HG02943 (cell line): ENCODE results near the gene FAM168B.

Experiments
- ATAC-seq: cut with Tn5 transposase; IDR thresholded peaks from one replicate; pipeline ENCODE4 v1.9.1; 2021; ENCODE audit warnings: mild to moderate bottlenecking, low read depth, moderate library complexity; ENCODE audit not compliant: unreplicated experiment

The FAM168B gene

DNA sequence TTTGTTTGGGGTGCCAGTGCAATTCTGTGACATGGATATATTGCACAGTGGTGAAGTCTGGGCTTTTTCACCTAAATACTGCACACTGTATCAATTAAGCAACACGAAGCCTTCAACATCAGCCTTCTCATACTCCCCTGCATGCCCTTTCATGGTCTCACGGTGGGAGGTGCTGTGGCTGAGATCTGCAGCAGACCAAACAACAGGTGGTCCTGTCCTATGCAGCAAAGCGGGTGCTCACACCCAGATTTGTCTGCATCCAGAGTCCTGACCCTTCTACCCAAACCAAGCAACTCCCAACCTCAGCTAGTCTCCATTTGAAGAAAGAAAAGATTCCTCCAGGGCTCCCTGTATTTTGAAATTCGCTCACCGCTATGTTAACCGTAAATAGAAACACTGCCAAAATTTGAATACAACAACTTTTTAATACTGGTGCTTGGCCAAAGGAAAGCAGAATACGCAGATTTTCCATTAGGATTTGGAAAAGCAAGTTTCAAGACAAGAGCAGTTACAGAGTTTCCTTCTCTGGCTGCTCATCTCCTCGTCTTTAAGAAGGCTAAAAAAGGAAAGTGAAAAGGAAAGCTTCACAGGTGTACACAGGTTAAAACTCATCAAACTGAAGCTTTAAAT lies 34.9 kb downstream of the FAM168B start:
- no peak for ATAC-seq

DNA sequence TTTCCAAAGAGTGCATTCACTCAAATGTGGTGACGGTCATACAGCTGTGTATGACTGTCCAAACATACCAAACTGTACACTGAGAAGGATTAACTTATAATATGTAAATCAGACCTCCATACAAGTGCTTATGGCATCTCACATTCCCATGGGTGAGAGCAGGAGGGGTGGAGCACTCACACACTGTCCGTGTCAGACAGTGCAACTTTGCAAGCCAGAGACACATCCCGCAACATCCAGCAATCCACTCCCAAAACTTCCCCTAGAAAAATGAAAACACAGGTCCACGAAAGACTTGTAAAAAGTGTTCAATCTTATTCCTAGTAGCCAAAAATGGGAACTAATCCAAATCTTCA lies 36.4 kb downstream of the FAM168B start:
- ATAC-seq, result no peak

DNA sequence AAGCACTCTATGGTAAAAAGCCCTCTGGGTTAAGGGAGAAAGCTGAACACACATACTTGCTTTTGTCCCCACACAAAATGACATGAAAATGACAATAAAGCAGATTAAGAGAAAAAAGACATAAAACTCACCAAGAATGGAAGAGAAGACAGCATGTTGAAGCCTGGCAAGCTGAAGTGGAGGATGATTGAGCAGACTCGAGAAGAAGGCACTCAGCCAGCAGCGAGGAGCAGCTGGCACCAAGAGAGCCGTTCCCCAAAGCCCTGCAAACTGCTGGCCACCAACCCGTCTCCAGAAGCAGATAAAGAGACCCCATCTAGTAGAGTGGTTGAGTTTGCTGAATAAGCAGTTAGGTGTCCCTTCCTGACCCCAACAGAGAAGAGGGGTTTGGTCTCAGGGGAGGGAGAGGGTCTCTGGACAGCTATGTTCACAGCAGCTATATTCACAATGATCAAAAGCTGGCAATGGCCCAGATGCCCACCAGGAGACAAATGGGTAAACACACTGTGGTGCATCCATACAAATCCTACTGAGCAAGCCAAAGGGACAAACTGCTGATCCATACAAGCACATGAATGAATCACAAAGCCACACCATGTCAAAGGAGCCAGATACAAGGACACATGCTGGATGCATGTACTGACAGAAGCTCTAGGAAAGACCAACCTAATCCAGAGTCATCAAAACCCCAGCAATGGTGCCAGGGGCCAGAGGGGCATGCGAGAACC lies 36.9 kb downstream of the FAM168B start:
- no peak for ATAC-seq

DNA sequence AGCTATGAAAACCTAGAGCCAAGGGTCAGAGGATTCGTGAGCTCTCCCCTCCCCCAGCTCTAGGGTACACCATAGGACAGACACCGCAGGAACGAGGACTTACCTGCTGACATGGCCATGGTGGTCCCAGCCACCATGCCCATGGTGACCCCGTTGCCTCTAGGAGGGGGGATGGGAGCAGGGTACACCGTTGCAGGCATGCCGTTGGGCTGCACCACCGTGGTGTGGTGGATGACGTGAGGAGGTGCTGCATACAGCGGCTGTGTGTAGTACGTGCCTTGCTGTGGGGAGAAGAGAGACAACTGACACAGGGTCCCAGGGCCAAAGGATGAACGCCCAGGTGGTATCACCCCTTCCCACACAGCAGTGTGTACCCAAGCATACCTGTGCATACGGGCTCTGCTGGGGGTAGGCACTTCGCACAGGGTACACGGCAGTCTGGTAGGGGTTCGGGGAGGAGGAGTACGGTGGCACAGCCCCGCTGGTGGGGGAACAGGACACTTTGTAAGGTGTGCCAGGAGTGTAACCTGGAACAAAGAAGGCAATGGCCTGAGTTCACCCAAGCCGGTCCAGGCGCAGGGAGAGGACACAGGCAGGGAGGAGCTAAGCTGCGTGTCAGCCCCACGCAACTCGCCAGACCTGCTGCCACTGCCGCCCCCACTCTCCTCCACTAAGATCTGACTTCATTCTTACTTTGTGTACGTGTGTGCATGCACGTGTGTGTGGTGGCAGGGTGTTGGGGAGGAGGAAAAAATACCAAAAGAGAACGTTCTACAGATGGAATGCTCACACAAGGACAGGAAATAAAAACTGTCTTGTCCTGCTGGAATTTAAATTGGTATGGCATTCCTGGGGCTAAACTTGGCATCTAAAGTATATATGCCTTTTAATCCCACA lies 37.8 kb downstream of the FAM168B start:
- ATAC-seq, result no peak

DNA sequence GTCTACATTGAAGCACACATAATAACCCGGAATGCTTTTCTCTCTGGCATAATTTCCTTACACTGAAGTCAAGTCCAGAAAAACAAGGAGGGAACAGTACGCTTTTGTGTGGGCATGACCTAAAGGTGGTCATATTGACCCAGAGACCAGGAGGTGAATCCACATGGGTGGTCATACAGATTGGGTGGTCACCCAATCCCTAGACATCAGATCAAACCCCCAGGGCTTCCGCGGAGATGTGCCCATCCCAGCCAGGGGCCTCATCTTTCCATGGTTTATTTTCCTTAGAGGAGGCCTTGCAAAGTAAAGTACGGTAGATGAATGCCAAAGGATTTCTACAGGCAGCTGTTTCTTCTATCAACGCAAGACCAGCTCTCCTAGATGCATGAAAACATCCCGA lies 38.8 kb downstream of the FAM168B start:
- no peak for ATAC-seq

DNA sequence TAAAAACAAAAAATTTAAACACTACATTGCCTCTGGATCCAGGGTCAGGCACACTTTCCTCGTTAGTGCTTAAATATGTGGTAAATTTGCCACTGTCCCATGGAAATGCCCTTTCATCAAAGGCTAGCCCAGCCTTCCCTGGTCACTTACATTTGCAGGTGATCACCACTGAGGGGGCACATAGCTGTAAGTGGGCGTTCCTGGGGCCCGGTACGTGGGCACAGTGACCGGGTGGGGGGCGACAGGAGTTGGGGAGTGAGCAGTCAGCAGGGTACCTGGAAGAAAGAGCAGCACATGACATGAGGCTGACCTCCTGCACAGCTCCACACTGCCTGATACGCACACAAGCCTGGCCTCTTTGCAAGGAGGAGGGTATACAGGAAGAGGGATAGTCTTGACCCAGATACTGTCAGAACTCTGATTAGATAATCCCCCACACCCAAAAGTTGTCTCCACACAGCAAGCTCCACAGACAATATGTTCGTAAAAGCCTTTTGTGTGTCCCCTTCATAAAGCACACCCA lies 40.5 kb downstream of the FAM168B start:
- ATAC-seq, result no peak

DNA sequence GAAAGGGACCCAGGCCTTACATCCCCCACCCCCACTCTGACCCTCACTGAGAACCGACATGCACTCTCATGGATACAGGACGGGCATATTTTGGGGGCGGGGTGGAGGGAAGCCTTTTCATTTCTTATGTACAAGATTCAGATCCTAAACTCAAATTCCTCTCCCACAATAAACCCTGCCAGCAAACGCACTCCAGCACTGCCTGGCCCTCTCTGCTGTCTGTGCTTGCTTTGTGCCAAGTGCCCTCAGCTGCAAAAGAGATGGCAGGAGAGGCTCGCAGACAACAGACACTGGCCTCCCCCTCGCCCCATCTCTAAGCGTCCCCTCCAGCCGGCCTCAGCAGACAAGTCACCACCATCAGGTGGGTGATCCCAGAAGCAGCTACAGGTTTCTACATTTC lies 42.4 kb downstream of the FAM168B start:
- ATAC-seq, result no peak

DNA sequence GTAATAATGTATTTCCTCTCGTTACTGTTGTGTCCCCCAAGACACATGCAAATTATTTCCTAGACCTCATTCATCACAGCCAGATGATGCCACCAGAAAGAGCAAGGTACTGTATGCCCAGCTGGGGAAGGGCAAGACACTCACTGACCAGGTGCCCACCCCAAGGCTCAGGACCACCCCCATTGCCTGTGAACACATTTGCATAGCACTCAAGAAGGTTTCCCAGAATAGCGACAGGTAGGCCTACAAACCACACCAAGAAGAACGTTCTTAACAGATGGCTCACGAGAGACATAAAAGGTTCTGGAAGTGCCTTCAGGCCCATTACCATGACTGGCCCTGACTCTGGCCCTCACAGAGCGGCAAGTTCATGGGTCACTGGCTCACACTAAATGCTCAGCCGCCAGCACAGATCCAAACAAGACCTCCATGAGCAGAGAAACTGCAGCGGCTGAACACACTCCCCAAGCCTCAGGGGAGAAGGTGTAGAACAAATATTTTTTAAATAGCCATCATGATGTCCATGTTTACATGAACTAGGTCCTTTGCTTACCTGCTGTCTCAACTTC lies 44.0 kb downstream of the FAM168B start:
- no peak for ATAC-seq

DNA sequence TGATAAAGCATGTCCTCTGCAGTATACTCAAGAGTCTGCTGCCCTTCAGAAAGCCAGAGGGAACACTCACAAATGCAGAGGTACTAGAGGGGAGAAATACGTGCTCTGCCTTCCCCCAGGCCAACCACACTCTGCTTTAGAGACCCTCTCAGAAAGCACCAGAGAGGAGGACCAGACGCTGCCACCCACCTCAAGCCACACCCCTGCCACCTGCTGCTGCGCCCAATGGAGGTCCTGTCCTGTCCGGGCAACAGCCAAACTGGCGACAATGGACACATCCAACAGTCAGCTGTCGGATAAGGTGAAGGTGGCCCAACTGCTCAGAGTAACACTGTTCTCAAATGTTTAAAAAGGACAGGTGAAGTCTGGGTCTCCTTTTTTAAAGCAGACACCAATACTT lies 44.6 kb downstream of the FAM168B start:
- no peak for ATAC-seq

DNA sequence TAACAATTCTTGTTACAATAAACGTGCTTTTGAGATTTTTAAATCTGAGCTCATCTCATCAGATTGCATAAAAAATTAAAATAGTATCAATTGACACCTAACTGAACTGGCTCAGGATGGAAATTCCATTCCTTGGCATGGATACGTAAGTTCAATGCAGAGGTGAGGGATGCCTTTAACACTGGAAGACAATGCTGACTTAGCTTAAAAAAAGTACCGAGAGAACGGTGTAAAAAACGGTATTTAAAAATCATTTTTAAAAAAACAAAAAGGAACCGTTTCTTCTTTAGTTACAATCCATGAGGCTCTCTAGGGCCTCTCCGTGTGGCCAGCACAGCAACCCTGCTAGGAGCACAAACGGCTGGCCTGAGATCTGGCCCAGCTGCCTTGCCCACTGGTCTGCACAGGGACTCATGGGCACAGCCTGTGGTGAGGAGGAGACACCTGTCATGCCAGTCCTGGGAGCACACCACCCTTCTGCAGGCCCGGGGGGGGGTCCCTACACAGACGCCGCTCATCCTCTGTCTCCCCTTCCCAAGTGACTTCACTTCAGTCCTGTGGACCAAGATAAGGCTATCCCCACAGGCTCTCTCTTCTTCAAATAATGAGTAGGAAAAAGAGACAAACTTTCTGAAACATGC lies 45.2 kb downstream of the FAM168B start:
- ATAC-seq, result no peak

DNA sequence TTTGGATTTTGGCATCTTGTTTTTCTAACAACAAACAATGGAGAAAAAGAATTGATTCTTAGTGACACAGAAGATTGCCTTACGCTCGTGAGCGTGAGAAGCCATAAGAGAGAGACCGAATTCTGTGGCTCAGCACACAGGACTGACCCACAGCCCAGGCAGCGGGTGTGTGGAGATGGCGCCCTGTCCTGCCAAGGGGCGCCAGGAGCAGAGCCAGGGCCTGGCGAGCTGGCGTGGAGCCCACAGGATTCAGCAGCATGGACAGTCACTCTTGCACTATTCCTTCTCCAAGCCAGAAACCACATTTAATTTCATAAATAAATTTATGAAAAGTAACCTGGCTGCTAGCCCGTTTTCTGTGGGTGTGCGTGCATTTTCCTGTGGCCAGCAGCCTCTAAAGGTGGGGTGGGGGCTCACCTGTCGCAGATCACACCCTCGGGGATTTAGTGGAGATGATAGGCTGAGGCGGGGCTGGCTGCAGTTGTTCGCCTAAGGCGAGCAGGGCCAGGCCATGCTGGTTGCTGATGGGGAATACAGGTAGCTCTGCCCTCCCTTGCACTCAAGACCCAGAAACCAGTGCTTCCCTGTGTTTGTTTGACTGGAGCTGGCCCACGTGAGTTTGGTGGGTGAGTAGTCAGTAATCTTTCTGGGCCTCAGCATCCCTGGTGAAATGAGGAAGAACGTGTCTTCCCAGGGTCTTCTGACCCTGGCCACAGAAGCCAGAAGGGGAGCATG lies 46.2 kb downstream of the FAM168B start:
- no peak for ATAC-seq

DNA sequence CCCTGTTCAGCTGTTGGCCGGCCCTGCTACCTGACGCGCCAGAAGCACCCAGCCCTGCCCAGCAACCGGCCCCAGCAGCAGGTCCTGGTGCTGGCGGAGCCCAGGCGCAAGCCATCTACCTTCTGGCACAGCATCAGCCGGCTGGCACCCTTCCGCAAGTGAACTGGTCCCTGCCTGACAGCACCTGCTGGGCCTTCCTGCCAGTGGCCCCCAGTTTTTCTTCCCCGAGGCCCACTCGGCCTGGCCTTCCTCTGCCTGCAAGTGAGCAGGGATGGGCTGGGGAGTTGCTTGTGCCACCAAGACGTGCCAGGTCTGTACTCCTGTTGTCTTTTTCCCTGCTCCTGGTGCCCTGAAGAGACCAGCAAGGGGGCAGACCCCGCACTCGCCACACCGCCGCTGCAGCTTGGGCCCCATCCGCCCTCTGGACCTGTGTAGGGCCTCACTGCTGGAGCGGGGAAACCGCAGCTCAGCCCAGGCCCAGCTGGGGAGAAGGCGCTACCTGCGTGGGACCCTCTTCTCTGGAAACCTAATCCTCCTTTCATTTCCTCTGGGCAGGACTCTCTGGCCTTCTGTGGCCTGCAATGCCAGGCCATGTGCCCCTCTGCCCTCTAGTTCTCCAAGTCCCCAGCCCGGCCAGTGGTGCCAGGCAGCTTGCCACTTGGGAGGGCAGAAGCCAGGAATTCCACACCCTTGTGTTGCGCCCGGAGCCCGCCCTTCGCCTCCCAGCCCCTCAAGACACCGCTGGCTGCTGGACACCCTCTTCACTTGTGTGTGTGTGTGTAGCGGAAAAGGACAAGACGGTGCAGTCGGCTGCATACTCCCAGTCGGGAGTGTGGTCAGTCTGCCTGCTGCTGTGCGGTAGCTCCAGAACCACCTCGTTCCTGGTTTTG lies 47.0 kb downstream of the FAM168B start:
- ATAC-seq, result no peak

DNA sequence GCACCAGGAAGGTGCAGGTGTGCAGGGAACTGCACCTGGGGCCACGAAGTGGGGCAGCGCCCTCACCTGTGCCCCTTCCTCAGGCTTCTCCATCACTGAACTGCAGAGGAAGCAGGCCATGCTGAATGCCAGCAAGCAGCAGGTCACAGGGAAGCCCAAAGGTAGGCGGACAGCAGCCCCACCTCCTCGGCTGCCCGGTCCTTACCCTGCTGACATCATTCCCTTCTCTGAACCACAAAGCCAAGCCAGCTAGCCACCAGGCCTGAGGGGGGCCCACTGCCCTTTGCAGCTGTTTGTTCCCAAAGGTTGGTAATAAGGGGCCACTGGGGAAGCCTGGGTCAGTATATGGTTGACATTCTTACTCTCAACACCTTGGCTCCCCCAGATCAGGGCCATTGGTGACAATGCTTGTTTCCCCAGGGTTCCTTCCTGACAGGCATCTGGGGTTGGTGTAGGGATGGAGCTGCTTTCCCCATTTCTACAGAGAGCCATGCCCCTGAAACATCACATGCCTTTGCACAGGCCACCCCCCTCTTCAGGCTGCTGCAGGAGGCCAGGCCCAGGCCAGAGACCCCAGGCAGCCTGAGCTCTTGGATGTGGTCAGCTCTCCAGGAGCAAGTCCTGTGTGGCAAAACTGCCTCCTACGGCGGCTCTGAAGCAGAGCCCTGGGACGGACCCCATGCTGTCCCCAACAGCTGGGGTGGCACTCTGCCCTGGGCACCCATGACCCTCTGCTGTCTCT lies 47.8 kb downstream of the FAM168B start:
- ATAC-seq, result no peak

DNA sequence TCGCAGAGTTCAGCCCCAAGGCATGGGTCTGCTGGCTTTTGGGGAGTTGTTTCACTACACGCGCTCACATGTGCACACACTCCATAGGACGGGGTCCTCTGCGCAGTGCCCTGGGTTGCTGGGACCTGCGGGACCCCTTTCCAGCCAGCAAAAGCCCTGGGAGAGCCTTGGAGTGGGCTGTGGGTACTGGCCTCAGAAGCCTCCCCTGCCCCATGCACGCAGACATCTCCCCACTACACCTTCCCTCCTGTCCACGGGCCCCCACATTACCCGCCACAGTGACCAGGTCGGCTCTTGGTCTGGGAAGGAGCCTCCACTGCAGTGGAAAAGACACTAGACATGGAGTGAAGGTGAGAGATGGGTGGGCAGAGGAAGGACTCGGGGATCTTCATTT lies 48.5 kb downstream of the FAM168B start:
- ATAC-seq, result no peak

DNA sequence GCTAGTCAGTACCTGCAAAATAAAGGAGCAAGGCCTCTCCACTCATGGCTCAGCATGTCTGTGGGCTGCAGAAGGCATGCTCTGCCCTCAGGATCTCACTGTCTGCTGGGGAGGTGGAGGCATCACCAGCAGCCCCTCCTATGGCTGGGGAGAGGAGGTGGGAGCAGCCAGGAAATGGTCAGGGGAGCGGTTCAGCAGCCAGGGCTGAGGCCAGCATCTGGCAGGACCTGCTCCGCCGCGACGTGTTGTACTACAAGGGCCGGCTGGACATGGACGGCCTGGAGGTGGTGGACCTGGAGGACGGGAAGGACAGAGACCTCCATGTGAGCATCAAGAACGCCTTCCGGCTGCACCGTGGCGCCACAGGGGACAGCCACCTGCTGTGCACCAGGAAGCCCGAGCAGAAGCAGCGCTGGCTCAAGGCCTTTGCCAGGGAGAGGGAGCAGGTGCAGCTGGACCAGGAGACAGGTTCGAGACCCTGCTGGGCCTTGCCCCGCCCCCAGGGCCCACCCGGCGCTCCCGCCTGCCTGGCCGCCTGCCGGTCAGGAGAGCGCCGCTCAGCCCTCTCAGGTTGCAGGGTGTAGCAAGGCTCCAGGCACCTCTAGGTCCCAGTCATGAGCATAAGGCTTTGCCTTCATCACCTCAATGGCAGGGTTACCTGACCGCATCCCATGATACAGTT lies 49.0 kb downstream of the FAM168B start:
- ATAC-seq, result no peak

DNA sequence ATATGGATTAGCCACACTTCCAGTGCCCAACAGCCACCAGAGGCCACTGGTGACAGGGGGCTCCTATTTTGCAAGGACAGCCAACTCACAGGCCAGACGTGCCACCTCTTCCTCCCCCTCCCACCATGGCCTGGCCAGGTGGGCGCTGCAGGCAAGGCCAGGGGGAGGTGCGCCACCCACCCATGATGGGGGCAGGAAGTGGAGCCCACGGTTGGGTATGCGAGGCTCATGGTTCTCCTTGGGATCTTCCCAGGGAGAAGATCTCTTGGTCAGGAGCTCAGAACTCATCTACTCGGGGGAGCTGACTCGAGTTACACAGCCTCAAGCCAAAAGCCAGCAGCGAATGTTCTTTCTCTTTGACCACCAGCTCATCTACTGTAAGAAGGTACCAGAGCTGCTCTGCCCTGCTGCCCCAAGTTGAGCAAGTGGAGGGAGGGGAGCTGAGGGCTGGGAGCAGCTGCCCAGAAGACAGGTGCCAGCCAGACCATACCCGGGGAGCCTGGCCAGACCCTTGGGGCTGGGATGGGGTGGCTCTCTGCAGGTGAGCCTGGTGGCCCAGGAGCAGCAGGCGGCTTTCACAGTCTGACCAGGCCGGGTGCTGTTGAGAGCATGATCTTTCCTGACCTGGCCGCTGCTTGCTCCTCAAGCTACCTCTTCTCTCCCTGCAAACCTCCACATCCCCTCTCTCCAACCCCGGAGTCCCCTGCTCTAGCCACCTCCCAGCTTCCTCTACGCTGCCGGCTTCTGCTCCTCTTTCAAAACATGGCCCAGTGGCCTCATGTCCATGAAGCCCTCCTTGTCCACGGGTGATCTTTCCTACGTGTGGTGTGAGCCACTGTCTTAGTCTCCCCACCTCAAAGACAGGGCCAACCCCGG lies 49.8 kb downstream of the FAM168B start:
- no peak for ATAC-seq
